Liver (tissue), 9 donors: ENCODE data around the gene PPP2R3B. TPM values are rescaled to one million over a fixed set of nuclear protein-coding genes. Genes with fewer than 3 reads are reported as not detected.

Experiments
- DNase-seq: peaks from one replicate; pipeline ENCODE4 v3.0.0-alpha.2; 2017; ENCODE audit warnings: low spot score
- H3K27ac ChIP-seq, 2 donors: one replicate each; pipeline ENCODE4 v1.7.0; 2013; ENCODE audit warnings: inconsistent platforms in 2 of 2, low read length in 2 of 2, control low read depth in 1 of 2, low read depth in 1 of 2, mild to moderate bottlenecking in 1 of 2
- H3K27me3 ChIP-seq, 4 donors: one replicate each; pipeline versions ENCODE4 v1.6.1 to v1.7.0; 2013; ENCODE audit warnings: low read length in 3 of 4, inconsistent platforms in 1 of 4, mild to moderate bottlenecking in 1 of 4, moderate library complexity in 1 of 4; ENCODE audit not compliant: control insufficient read depth in 4 of 4, insufficient read depth in 4 of 4
- H3K36me3 ChIP-seq, 4 donors: one replicate each; pipeline versions ENCODE4 v1.6.1 to v1.7.0; 2013; ENCODE audit warnings: low read length in 3 of 4, mild to moderate bottlenecking in 3 of 4, low read depth in 1 of 4, moderate library complexity in 1 of 4; ENCODE audit not compliant: control insufficient read depth in 4 of 4, insufficient read depth in 3 of 4
- H3K4me1 ChIP-seq, 4 donors: one replicate each; pipeline versions ENCODE4 v1.6.1 to v1.7.0; 2013; ENCODE audit warnings: low read length in 3 of 4, mild to moderate bottlenecking in 3 of 4, moderate library complexity in 1 of 4; ENCODE audit not compliant: control insufficient read depth in 4 of 4, insufficient read depth in 4 of 4
- H3K4me3 ChIP-seq, 3 donors: one replicate each; pipeline versions ENCODE4 v1.6.1 to v1.7.0; 2013; ENCODE audit warnings: low read length in 3 of 3, control low read depth in 1 of 3, low read depth in 1 of 3, mild to moderate bottlenecking in 1 of 3
- H3K9ac ChIP-seq, 2 donors: one replicate each; pipeline ENCODE4 v1.7.0; 2013; ENCODE audit warnings: low read length in 2 of 2, mild to moderate bottlenecking in 2 of 2, moderate library complexity in 2 of 2, control low read depth in 1 of 2, low read depth in 1 of 2
- H3K9me3 ChIP-seq, 4 donors: one replicate each; pipeline versions ENCODE4 v1.6.1 to v1.7.0; 2013; ENCODE audit warnings: low read length in 3 of 4; ENCODE audit not compliant: control insufficient read depth in 4 of 4
- EGR1 ChIP-seq, 2 donors: IDR thresholded peaks; 2 replicates each; pipeline ENCODE4 v1.6.1; 2016 to 2018; ENCODE audit warnings: antibody characterized with exemption in 2 of 2, low read depth in 2 of 2
- FOXA1 ChIP-seq: IDR thresholded peaks from 2 replicates; pipeline ENCODE4 v1.6.1; 2016; ENCODE audit warnings: antibody characterized with exemption
- FOXA2 ChIP-seq: IDR thresholded peaks from 2 replicates; pipeline ENCODE4 v1.6.1; 2016; ENCODE audit warnings: antibody characterized with exemption
- GABPA ChIP-seq, 2 donors: IDR thresholded peaks in 1 of 2; conservative IDR thresholded peaks in 1 of 2; 2 replicates each; pipeline ENCODE4 v1.6.1; 2016; ENCODE audit warnings: antibody characterized with exemption in 2 of 2, mild to moderate bottlenecking in 1 of 2, moderate library complexity in 1 of 2
- HNF4A ChIP-seq, 2 donors: conservative IDR thresholded peaks; 2 replicates each; pipeline ENCODE4 v1.6.1; 2016; ENCODE audit warnings: antibody characterized with exemption in 2 of 2, mild to moderate bottlenecking in 2 of 2
- JUND ChIP-seq, 2 donors: IDR thresholded peaks; 2 replicates each; pipeline ENCODE4 v1.6.1; 2016; ENCODE audit warnings: antibody characterized with exemption in 2 of 2
- NR2F2 ChIP-seq: IDR thresholded peaks from 2 replicates; pipeline ENCODE4 v1.6.1; 2016; ENCODE audit warnings: antibody characterized with exemption
- RXRA ChIP-seq, 2 donors: IDR thresholded peaks; 2 replicates each; pipeline ENCODE4 v1.6.1; 2017 to 2018; ENCODE audit warnings: antibody characterized with exemption in 2 of 2, mild to moderate bottlenecking in 1 of 2
- TAF1 ChIP-seq: conservative IDR thresholded peaks from 2 replicates; pipeline ENCODE4 v1.6.1; 2016; ENCODE audit warnings: antibody characterized with exemption, mild to moderate bottlenecking
- YY1 ChIP-seq: IDR thresholded peaks from 2 replicates; pipeline ENCODE4 v1.6.1; 2016; ENCODE audit warnings: antibody characterized with exemption, mild to moderate bottlenecking
- WGBS: extraction: QIAGEN DNeasy Blood & Tissue Kit; methylation state at CpG from one replicate; pipeline ENCODE4 v1.1.7; 2013; 5-methylcytosine and 5-hydroxymethylcytosine counted together
- polyA plus RNA-seq, 2 donors: library from polyadenylated mRNA; stranded (reverse) in 1 of 2; unstranded in 1 of 2; fragments of 200-250 nt in 1 of 2; fragments of >200 nt in 1 of 2; fragmentation: Nextera tagmentation in 1 of 2; extraction: Ambion mirVana in 1 of 2; gene quantifications; one replicate each; pipeline versions ENCODE4 v1.2.1 to v1.2.3, GENCODE V29; 2013 to 2015
- total RNA-seq, 2 donors: library from RNA; depleted of rRNA; stranded (reverse); fragments of >200 nt; gene quantifications; one replicate each; pipeline ENCODE4 v1.2.3, GENCODE V29; 2014
- TF ChIP-seq, protein P1 (sequence below): IDR thresholded peaks from 2 replicates; pipeline ENCODE4 v1.6.1; 2016; ENCODE audit warnings: antibody characterized with exemption
- TF ChIP-seq, protein P2 (sequence below): IDR thresholded peaks from 2 replicates; pipeline ENCODE4 v1.6.1; 2016; ENCODE audit warnings: antibody characterized with exemption
- TF ChIP-seq, protein P3 (sequence below): IDR thresholded peaks from 2 replicates; pipeline ENCODE4 v1.6.1; 2016; ENCODE audit warnings: antibody characterized with exemption, mild to moderate bottlenecking
- TF ChIP-seq, protein P4 (sequence below): IDR thresholded peaks from 2 replicates; pipeline ENCODE4 v1.6.1; 2016; ENCODE audit warnings: antibody characterized with exemption
- TF ChIP-seq, protein P5 (sequence below): fragments of 150-350 bp; IDR thresholded peaks from 2 replicates; pipeline ENCODE4 v1.5.1; 2017; ENCODE audit warnings: improper control_type of control experiment, low read depth, low read length; ENCODE audit not compliant: missing input control
- donor health status: healthy.
- donor health status: healthy.
- donor health status: healthy.
- donor health status: healthy.
- donor health status: healthy.

Gene PPP2R3B
- total and polyA plus RNA-seq, 4 donors = 1.2 to 8.2 (median 4.3) TPM

DNA sequence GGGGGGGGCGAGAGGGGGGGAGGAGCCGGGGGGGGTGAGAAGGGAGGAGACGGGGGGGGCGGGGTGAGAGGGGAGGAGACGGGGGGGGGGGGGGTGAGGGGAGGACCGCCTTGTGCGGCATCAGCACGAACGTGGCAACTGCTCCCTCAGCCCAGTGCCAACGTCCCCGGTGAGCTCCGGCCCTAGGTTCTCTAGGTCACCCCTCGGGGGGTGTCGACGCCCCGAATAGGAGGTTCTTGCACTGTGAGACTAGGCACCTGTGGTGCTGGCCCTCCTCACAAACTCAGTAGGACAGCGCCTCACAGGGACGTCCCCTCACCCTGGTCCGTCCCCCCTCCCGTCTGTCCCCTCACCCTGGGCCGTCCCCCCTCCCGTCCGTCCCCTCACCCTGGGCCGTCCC lies 46.6 kb downstream of the PPP2R3B start (continued):
- TF ChIP-seq, protein P1, sequence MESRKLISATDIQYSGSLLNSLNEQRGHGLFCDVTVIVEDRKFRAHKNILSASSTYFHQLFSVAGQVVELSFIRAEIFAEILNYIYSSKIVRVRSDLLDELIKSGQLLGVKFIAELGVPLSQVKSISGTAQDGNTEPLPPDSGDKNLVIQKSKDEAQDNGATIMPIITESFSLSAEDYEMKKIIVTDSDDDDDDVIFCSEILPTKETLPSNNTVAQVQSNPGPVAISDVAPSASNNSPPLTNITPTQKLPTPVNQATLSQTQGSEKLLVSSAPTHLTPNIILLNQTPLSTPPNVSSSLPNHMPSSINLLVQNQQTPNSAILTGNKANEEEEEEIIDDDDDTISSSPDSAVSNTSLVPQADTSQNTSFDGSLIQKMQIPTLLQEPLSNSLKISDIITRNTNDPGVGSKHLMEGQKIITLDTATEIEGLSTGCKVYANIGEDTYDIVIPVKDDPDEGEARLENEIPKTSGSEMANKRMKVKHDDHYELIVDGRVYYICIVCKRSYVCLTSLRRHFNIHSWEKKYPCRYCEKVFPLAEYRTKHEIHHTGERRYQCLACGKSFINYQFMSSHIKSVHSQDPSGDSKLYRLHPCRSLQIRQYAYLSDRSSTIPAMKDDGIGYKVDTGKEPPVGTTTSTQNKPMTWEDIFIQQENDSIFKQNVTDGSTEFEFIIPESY = no peak
- TF ChIP-seq RXRA (IDR thresholded peaks at IDR 0.05) = no peak
- TF ChIP-seq FOXA2 = no peak

DNA sequence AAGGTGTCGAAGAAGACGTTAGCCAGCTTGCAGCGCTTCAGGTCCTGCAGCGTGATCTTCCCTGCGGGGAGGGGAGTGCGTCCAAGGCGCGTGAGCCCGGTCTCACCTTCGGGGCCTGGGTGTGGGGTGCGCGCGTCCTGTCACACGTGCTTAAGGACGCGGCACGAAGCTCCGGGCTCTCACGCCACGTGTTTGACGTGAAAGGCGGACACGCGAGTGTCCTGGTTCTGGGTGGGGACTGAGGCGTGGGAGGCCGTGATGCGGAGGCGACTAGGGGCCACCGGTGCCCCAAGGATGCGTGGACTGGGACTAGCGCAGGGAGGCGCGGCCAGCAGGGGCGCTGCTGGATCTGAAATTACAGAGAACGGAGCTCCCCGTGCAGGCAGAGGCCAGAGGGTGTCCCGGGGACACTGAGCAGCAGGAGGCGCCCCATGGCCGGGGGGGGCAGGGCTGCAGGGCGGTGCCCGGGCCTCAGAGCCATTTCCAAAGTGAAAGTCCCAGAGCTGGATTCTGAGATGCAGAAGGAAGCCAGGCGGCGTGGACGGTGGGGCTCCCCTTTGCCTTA lies 47.8 kb downstream of the PPP2R3B start:
- H3K27me3 ChIP-seq = no peaks in the 10 kb centered on the region
- 97% methylated on average over 44 of the region's 44 CpGs for WGBS
- H3K9ac ChIP-seq = no peak overlapping the region
- H3K4me3 ChIP-seq = no peak overlapping the region
- TF ChIP-seq, protein P1 = no peak
- TF ChIP-seq, protein P2, sequence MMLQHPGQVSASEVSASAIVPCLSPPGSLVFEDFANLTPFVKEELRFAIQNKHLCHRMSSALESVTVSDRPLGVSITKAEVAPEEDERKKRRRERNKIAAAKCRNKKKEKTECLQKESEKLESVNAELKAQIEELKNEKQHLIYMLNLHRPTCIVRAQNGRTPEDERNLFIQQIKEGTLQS = no peak
- TF ChIP-seq NR2F2 (no peak), EGR1 (IDR thresholded peaks at IDR 0.05; ENCODE audit: low read depth in 2 of 2) (no peak), FOXA2 (no peak), YY1 (no peak), HNF4A (conservative IDR thresholded peaks at IDR 0.05) (no peak), GABPA (IDR thresholded peaks at IDR 0.05 in 1 of 2, conservative IDR thresholded peaks at IDR 0.05 in 1 of 2) (no peak), TAF1 (no peak), JUND (IDR thresholded peaks at IDR 0.05) (no peak), FOXA1 (no peak), RXRA (IDR thresholded peaks at IDR 0.05) (no peak)
- TF ChIP-seq, protein P3, sequence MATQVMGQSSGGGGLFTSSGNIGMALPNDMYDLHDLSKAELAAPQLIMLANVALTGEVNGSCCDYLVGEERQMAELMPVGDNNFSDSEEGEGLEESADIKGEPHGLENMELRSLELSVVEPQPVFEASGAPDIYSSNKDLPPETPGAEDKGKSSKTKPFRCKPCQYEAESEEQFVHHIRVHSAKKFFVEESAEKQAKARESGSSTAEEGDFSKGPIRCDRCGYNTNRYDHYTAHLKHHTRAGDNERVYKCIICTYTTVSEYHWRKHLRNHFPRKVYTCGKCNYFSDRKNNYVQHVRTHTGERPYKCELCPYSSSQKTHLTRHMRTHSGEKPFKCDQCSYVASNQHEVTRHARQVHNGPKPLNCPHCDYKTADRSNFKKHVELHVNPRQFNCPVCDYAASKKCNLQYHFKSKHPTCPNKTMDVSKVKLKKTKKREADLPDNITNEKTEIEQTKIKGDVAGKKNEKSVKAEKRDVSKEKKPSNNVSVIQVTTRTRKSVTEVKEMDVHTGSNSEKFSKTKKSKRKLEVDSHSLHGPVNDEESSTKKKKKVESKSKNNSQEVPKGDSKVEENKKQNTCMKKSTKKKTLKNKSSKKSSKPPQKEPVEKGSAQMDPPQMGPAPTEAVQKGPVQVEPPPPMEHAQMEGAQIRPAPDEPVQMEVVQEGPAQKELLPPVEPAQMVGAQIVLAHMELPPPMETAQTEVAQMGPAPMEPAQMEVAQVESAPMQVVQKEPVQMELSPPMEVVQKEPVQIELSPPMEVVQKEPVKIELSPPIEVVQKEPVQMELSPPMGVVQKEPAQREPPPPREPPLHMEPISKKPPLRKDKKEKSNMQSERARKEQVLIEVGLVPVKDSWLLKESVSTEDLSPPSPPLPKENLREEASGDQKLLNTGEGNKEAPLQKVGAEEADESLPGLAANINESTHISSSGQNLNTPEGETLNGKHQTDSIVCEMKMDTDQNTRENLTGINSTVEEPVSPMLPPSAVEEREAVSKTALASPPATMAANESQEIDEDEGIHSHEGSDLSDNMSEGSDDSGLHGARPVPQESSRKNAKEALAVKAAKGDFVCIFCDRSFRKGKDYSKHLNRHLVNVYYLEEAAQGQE = no peak
- TF ChIP-seq, protein P4, sequence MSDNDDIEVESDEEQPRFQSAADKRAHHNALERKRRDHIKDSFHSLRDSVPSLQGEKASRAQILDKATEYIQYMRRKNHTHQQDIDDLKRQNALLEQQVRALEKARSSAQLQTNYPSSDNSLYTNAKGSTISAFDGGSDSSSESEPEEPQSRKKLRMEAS = no peak
- TF ChIP-seq, protein P5, sequence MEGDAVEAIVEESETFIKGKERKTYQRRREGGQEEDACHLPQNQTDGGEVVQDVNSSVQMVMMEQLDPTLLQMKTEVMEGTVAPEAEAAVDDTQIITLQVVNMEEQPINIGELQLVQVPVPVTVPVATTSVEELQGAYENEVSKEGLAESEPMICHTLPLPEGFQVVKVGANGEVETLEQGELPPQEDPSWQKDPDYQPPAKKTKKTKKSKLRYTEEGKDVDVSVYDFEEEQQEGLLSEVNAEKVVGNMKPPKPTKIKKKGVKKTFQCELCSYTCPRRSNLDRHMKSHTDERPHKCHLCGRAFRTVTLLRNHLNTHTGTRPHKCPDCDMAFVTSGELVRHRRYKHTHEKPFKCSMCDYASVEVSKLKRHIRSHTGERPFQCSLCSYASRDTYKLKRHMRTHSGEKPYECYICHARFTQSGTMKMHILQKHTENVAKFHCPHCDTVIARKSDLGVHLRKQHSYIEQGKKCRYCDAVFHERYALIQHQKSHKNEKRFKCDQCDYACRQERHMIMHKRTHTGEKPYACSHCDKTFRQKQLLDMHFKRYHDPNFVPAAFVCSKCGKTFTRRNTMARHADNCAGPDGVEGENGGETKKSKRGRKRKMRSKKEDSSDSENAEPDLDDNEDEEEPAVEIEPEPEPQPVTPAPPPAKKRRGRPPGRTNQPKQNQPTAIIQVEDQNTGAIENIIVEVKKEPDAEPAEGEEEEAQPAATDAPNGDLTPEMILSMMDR = no peak
- peaks cover 0 to 5% (median 2%) of the 10 kb centered on the region in 4 donors for H3K36me3 ChIP-seq
- no peak overlapping the region for H3K27ac ChIP-seq
- H3K9me3 ChIP-seq = no peaks in the 10 kb centered on the region
- DNase-seq = no peak
- no peaks in the 10 kb centered on the region for H3K4me1 ChIP-seq
